SKM-1 treated with dmso at 0.1 percent for 144 hours (cell line): ENCODE measurements around the gene HNRNPAB.
"Not testable (repeated sequence)": the region's sequence is repeated elsewhere in the genome, so short reads cannot be mapped to it uniquely, and the experiment has no call there.

Experiments
- DNase-seq: peaks from one replicate; lab custom pipeline; 2025; ENCODE audit not compliant: unreplicated experiment; lab: John Stamatoyannopoulos, UW

Gene HNRNPAB

DNA sequence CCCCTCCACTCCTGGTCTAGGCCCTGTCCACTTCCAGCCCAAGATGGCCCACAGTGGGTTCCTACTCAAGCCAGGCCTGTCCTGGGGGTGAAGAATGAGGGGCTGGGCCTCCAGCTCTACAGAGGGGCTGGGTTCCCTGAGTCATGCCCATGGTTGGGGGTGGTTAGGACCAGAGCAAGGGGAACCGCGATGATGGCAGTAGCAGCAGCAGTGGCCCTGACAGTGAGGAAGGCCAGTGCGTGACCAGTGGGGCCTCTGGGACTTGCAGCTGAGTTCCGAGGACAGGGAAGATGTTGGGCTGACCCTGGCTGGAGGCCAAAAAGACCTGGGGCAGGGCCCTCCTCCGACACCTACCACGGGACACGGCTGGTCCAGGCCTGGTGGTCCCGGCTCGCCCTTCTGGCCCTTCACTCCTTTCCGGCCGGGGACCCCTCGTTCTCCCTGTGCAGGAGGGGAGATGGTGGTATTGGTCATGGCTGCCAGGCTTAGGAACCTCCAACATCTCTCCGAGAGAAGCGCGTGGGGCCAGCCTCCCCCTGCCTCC lies 37.4 kb downstream of the HNRNPAB start:
- DNase-seq, result no peak

DNA sequence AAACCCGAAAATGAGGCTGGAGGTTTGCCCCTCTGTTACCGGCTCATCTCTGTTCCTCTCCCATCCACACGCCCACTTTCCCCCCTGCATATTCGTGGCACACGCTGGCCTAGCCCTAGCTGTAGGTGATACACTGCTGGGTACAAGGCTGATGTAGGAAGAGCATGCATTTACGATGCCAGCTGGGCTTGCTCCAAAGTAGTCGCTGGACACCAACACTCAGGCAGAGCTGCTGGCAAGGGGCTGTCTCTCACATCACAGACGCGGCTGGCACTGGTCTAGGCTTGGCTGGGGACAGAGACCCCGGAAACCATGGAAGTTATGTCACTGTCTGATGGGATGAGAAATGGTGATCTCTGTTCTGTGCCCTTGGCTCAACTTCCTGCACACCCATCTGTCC lies 38.1 kb downstream of the HNRNPAB start:
- no peak for DNase-seq

DNA sequence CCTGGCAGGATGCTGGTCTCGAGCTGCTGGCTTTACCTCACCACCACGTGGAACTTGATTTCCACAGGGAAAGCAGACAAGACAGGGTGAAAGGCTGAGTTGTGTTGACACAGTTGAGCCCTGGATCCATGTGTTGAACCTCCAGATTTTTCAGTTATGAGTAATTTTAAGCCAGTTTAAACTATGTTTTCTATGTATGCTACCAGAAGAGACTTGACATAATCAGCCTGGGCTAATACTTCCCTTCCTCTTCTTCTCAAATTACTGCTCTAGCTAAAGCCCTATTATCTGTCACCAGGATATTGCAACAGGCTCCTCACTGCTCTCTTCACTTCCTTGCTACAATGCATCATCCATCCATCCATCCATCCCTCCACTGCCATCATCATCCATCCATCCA lies 40.2 kb downstream of the HNRNPAB start:
- peak; percentile 58 for DNase-seq

DNA sequence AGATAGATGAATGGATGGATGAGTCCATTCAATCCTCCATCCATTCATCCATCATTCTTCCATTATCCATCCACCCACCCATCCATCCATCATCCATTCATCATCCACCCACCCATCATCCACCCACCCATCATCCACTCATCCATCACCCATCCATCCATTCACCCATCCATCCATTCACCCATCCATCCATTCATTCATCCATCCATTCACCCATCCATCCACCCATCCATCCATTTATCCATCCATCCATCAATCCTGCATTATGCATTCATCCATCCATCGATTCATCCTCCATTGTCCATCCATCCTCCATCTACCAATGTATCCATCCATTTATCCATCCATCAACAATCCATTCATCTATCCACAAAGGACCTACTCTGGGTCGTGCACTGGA lies 41.1 kb downstream of the HNRNPAB start:
- no peak for DNase-seq

DNA sequence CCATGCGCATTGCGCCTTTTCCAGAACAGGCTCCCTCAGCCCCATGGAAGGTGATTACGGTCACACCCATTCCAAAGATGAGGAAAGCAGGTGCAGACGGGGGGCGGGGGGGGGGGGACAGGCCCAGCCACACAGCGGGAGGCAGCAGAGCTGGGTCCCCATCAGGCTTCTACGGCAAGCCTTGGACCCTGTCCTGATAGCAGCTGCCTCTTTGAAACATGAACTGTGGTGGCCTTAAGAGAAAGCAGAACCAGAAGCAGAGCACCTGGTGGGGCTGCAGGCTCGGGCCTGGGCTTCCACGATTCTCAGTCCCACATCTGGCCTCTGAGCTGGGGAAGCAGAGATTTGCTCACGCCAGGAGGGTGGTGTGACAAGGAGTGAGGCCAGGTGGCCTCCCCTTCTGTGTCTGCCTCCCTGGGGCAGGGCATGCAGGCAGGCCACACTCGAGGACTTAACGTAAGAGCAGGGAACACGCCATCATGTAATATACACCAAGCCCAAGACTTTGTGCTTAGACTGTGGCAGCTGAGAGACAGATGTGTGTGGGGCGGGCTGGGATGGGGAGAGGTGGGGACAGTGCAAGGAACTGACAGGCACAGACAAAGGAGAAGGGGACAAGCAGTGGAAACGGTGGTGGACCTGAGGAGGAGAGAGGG lies 42.4 kb downstream of the HNRNPAB start:
- DNase-seq, result no peak

GRCh38 chr5:178247481-178248456 lies 43.4 kb downstream of the HNRNPAB start:
- DNase-seq, result no peak

- DNase-seq, result no peak
These were observed 44.4 kb downstream of the HNRNPAB start for GRCh38 chr5:178248750-178249149.

DNA sequence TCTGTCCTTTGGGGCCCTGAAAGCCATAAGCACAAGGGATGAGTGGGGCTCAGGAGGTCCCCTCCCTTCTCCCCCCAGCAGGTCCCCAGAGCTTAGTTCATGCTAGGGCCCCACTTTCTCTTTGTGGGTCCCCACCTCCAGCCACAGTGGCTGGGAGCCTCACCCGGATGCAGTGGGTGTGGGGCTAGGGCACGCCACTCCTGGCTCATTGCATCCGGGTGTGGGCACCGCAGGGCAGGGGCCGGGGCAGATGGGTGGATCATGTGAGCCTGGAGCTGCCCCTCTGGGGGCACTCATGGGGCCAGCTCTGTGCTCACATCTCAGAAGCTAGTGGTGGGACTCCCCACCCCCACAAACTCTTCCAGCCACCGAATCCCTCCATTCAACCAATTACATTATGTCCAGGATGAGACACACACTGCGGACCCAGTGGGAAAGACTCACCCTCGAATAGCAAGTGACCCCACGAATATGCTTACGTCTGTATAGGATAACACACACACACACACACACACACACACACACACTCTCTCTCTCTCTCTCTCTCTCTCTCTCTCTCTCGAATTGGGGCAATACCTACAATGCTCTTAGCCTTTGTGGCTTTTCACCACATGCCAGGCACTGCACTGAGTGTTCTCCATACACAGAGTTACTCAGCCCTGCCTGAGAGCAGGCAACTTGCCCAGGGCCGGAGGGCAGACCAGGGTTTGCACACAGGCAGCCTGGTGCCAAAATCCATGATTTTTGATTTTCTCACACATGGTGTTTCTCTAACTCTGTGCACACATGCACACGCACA lies 45.1 kb downstream of the HNRNPAB start:
- no peak for DNase-seq

DNA sequence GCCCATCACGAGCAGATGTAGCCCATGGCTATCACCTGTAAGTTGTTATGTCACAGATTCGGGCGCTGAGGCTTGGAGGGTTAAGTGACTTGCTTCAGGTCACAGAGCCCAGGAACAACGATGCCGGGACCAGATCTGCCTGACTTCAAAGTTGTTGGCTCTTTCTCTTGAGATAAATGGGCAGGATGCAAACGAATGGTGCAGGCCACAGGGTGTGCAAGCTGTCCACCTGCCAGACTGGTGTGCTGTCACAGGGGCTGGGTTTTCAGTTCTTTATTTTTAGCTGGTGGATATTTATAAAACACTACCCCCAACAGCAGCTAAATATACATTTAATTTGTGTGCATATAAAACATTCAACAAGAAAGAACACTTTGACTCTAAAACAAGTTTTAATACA lies 45.9 kb downstream of the HNRNPAB start:
- DNase-seq, result no peak

- no peak for DNase-seq
These were observed 47.9 kb downstream of the HNRNPAB start for GRCh38 chr5:178252258-178252657.

- DNase-seq, result not testable (repeated sequence)
These were observed 49.3 kb downstream of the HNRNPAB start for GRCh38 chr5:178253632-178254031.

DNA sequence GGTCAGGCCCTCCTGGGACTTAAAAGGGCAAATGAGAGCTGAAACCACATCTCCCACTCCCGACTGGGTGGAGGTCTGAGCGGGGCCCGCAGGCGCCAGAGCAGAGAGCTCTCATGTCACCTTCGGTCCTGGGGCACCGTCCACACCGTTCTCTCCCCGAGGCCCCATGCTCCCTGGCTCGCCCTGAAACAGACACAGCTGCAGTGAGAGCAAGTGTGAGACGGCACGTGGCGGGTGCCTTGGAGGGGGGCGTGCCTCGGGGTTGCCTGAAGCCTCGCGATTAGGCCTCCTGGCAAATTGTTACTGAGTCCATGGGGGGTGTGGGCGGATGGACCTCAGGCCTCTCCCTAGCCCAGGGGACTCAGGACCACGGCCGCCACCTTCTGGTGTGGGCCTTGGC lies 52.4 kb downstream of the HNRNPAB start:
- no peak for DNase-seq

- DNase-seq, result no peak
These were observed 53.3 kb downstream of the HNRNPAB start for GRCh38 chr5:178257650-178258049.

GRCh38 chr5:178259623-178260536 lies 55.5 kb downstream of the HNRNPAB start:
- DNase-seq, result no peak
